GM12878 (cell line): Measurements from ENCODE around the gene ZCCHC9. TPM values are rescaled to one million over a fixed set of nuclear protein-coding genes. Genes with fewer than 3 reads are reported as not detected.

Experiments used
- ATAC-seq: fragments of 200-7000 bp; cut with Tn5 transposase; 3 replicates; pipeline ENCODE4 v1.9.1; 2020; ENCODE audit warnings: mild to moderate bottlenecking, moderate library complexity
- BruUV-seq: library from RNA; stranded (reverse); fragments of 400-500 nt; replicated peaks from 2 replicates; lab custom pipeline; 2021; lab: Mats Ljungman, UMichigan
- CTCF ChIA-PET: fragments of 300-600 bp; sonication (Branson Sonifier 250); formaldehyde crosslinking; extraction: SDS; loops from one replicate; lab custom pipeline; 2021; ENCODE audit warnings: inconsistent platforms; lab: Yijun Ruan, JAX
- POLR2A ChIA-PET: fragments of 350-600 bp; formaldehyde crosslinking; extraction: SDS; loops from one replicate; lab custom pipeline; 2021; ENCODE audit warnings: inconsistent platforms; lab: Charles Lee
- RAD21 ChIA-PET: fragments of 300-600 bp; sonication (Branson Sonifier 250); formaldehyde crosslinking; loops from one replicate; lab custom pipeline; 2023; ENCODE audit warnings: antibody characterized with exemption; ENCODE audit not compliant: unreplicated experiment; lab: Charles Lee
- SMC1A ChIA-PET: fragments of 300-600 bp; sonication (Branson Sonifier 250); formaldehyde crosslinking; loops from one replicate; lab custom pipeline; 2023; ENCODE audit not compliant: unreplicated experiment, uncharacterized antibody; lab: Charles Lee
- DNase-seq: peaks from one replicate; pipeline ENCODE4 v3.0.0-alpha.2; 2011; ENCODE audit warnings: low read depth, low spot score
- FAIRE-seq: peaks from 3 replicates; lab custom pipeline; 2011; peaks lifted over from hg19 to GRCh38; lab: Jason Lieb, UNC
- H2AFZ ChIP-seq: 2 replicates; pipeline ENCODE4 v1.6.0; 2011; ENCODE audit warnings: low read depth, low read length, control low read depth; ENCODE audit not compliant: control insufficient read depth
- H3K27ac ChIP-seq: 2 replicates; pipeline ENCODE4 v1.5.1; 2011; ENCODE audit warnings: control low read depth; ENCODE audit not compliant: control insufficient read depth, insufficient read depth
- H3K27me3 ChIP-seq, 2 experiments: replicated peaks in 1 of 2; 2 replicates each; pipeline versions ENCODE4 v1.6.0 to v1.6.1; 2011; ENCODE audit warnings: low read length in 1 of 2; ENCODE audit not compliant: control insufficient read depth in 2 of 2, insufficient read depth in 2 of 2
- H3K36me3 ChIP-seq, 2 experiments: 2 replicates each; pipeline ENCODE4 v1.5.1; 2011; ENCODE audit warnings: low read length in 1 of 2; ENCODE audit not compliant: control insufficient read depth in 2 of 2, insufficient read depth in 2 of 2
- H3K4me1 ChIP-seq: 2 replicates; pipeline ENCODE4 v1.6.1; 2011; ENCODE audit warnings: mild to moderate bottlenecking, low read length, moderate library complexity, mixed read lengths; ENCODE audit not compliant: control insufficient read depth, insufficient read depth
- H3K4me2 ChIP-seq: 2 replicates; pipeline ENCODE4 v1.6.0; 2011; ENCODE audit warnings: control low read depth; ENCODE audit not compliant: control insufficient read depth, insufficient read depth
- H3K4me3 ChIP-seq: fragments of 200-600 bp; sonication (generic); 2 replicates; pipeline ENCODE4 v1.5.1; 2016
- H3K79me2 ChIP-seq: 2 replicates; pipeline ENCODE4 v1.6.0; 2011; ENCODE audit warnings: low read length; ENCODE audit not compliant: control insufficient read depth, insufficient read depth
- H3K9ac ChIP-seq: 2 replicates; pipeline ENCODE4 v1.8.0; 2011; ENCODE audit warnings: low read length, control low read depth, mixed read lengths; ENCODE audit not compliant: control insufficient read depth, insufficient read depth
- H3K9me3 ChIP-seq: replicated peaks from 3 replicates; pipeline ENCODE4 v1.5.1; 2011; ENCODE audit warnings: mild to moderate bottlenecking, low read length; ENCODE audit not compliant: control insufficient read depth, insufficient read depth
- H4K20me1 ChIP-seq: 2 replicates; pipeline ENCODE4 v1.6.0; 2011; ENCODE audit not compliant: control insufficient read depth, insufficient read depth
- POLR2AphosphoS5 ChIP-seq: IDR thresholded peaks from 2 replicates; pipeline ENCODE4 v1.6.1; 2011; ENCODE audit warnings: mild to moderate bottlenecking, low read length, inconsistent platforms
- RAD21 ChIP-seq: IDR thresholded peaks from 2 replicates; pipeline ENCODE4 v1.6.1; 2011; ENCODE audit warnings: mild to moderate bottlenecking, low read depth, low read length, moderate library complexity; ENCODE audit not compliant: insufficient read depth
- ZBTB33 ChIP-seq: fragments of 450-650 bp; IDR thresholded peaks from 2 replicates; pipeline ENCODE4 v1.6.1; 2017; ENCODE audit warnings: mild to moderate bottlenecking
- ZZZ3 ChIP-seq: IDR thresholded peaks from 2 replicates; pipeline ENCODE4 v1.6.1; 2011; ENCODE audit warnings: low read depth; ENCODE audit not compliant: control insufficient read depth, insufficient read length
- WGBS: methylation state at CpG from one replicate; pipeline ENCODE4 v1.1.6; 2016; ENCODE audit warnings: low lambda C conversion rate; ENCODE audit not compliant: insufficient replicate concordance, insufficient coverage; ENCODE audit errors: missing lambda C conversion rate; 5-methylcytosine and 5-hydroxymethylcytosine counted together
- in situ Hi-C: fragments of 300-500 bp; cut with MboI; formaldehyde crosslinking; loops from 9 replicates; pipeline ENCODE4 v1.14.3; 2018; ENCODE audit warnings: mixed read lengths
- intact Hi-C: fragments of 100-400 bp; cut with micrococcal nuclease; formaldehyde crosslinking; loops from one replicate; pipeline ENCODE4 v1.14.2; 2022; ENCODE audit not compliant: unreplicated experiment
- polyA plus RNA-seq, 11 experiments: library from polyadenylated mRNA; depleted of rRNA in 4 of 11; unstranded in 6 of 11; stranded (reverse) in 5 of 11; fragments of >200 nt; fragmentation: Nextera tagmentation in 4 of 11; fragmentation: Illumina TruSeq in 1 of 11; extraction: Ambion mirVana in 4 of 11; extraction: Trizol in 1 of 11; gene quantifications; 1 replicate in 1 of 11; 2 replicates in 10 of 11; pipeline versions ENCODE4 v1.2.1 to v1.2.3, GENCODE V29; 2011 to 2016; ENCODE audit warnings: inconsistent platforms in 2 of 11, missing spikeins in 2 of 11, low read depth in 1 of 11
- total RNA-seq, 4 experiments: library from RNA; depleted of rRNA in 3 of 4; stranded (reverse); fragments of >200 nt in 3 of 4; fragmentation: Illumina TruSeq in 1 of 4; extraction: Trizol in 1 of 4; gene quantifications; 2 replicates each; pipeline versions ENCODE4 v1.2.1 to v1.2.3, GENCODE V29; 2013 to 2021
- TF ChIP-seq, protein P1 (sequence below): fragments of 150-350 bp; IDR thresholded peaks from 2 replicates; pipeline ENCODE4 v1.6.1; 2016; ENCODE audit warnings: low read depth, low read length
- TF ChIP-seq, protein P2 (sequence below): IDR thresholded peaks from 2 replicates; pipeline ENCODE4 v1.6.1; 2011; ENCODE audit warnings: low read depth, mild to moderate bottlenecking, low read length, moderate library complexity, borderline replicate concordance; ENCODE audit errors: extremely low read depth

ZCCHC9 gene
- total and polyA plus RNA-seq, 10 of the 15 experiments (the other 5 are each of a cell fraction or from before 2014, with no cell fraction given), result 22.0 to 57.7 (median 34.5) TPM

GRCh38 chr5:81300921-81301270 lies 491 bp upstream of the ZCCHC9 start:
- intact Hi-C loops (loop anchor here (5.0 kb wide), 1 partner anchor 614 kb away; no protein-coding TSS in a partner anchor), in situ Hi-C loops (no loop called here)
- H3K27ac ChIP-seq, result peak overlapping the region; percentile 77
- no peak for FAIRE-seq
- H3K9ac ChIP-seq, result peak overlapping the region; percentile 80
- CTCF ChIA-PET, result interaction anchor here (0.7 to 5.6 kb wide), 11 partner anchors 40 to 924 kb away, joined by 3 to 40 read pairs (median 8); no protein-coding TSS in a partner anchor
- H3K36me3 ChIP-seq, result no peaks in the 10 kb centered on the region
- TSS peak; percentile 93 for BruUV-seq
- no peak for DNase-seq
- SMC1A ChIA-PET, result interaction anchor here (0.6 to 1.3 kb wide), 3 partner anchors 9 to 869 kb away, joined by 3 to 5 read pairs (median 3); no protein-coding TSS in a partner anchor
- H3K79me2 ChIP-seq, result peaks cover 10% of the 10 kb centered on the region
- peak overlapping the region; percentile 86 for H2AFZ ChIP-seq
- H3K27me3 ChIP-seq, result no peaks in the 10 kb centered on the region
- H3K4me3 ChIP-seq, result peak overlapping the region; percentile 76
- RAD21 ChIA-PET, result interaction anchor here (1.9 to 3.0 kb wide), 2 partner anchors 58 to 106 kb away, joined by 9 read pairs; no protein-coding TSS in a partner anchor
- no peak for ATAC-seq
- no peak for TF ChIP-seq RAD21
- POLR2A ChIA-PET, result no interaction called here
- no peaks in the 10 kb centered on the region for H3K9me3 ChIP-seq
- H4K20me1 ChIP-seq, result no peaks in the 10 kb centered on the region
- WGBS, result 3% methylated on average over 2 of the region's 2 CpGs
- peaks cover 8% of the 10 kb centered on the region for H3K4me1 ChIP-seq
- H3K4me2 ChIP-seq, result peak overlapping the region; percentile 56

- Histone ChIP-seq H3K79me2 (peaks cover 10% of the 10 kb centered on the region), H3K9me3 (no peaks in the 10 kb centered on the region), H4K20me1 (no peaks in the 10 kb centered on the region), H3K9ac (no peak overlapping the region)
- CTCF ChIA-PET, result interaction anchor here (0.9 to 5.6 kb wide), 11 partner anchors 10 to 924 kb away, joined by 3 to 40 read pairs (median 6); partner anchors contain the start of gene SSBP2
- FAIRE-seq, result no peak
- no TSS peak for BruUV-seq
- RAD21 ChIA-PET, result interaction anchor here (0.7 to 1.5 kb wide), 3 partner anchors 107 to 863 kb away, joined by 3 to 4 read pairs (median 3); no protein-coding TSS in a partner anchor
- POLR2A ChIA-PET, result interaction anchor here (0.6 to 1.1 kb wide), 3 partner anchors 44 to 1806 kb away, joined by 3 to 4 read pairs (median 3); no protein-coding TSS in a partner anchor
- in situ Hi-C loops, result no loop called here
- TF ChIP-seq, protein P1, sequence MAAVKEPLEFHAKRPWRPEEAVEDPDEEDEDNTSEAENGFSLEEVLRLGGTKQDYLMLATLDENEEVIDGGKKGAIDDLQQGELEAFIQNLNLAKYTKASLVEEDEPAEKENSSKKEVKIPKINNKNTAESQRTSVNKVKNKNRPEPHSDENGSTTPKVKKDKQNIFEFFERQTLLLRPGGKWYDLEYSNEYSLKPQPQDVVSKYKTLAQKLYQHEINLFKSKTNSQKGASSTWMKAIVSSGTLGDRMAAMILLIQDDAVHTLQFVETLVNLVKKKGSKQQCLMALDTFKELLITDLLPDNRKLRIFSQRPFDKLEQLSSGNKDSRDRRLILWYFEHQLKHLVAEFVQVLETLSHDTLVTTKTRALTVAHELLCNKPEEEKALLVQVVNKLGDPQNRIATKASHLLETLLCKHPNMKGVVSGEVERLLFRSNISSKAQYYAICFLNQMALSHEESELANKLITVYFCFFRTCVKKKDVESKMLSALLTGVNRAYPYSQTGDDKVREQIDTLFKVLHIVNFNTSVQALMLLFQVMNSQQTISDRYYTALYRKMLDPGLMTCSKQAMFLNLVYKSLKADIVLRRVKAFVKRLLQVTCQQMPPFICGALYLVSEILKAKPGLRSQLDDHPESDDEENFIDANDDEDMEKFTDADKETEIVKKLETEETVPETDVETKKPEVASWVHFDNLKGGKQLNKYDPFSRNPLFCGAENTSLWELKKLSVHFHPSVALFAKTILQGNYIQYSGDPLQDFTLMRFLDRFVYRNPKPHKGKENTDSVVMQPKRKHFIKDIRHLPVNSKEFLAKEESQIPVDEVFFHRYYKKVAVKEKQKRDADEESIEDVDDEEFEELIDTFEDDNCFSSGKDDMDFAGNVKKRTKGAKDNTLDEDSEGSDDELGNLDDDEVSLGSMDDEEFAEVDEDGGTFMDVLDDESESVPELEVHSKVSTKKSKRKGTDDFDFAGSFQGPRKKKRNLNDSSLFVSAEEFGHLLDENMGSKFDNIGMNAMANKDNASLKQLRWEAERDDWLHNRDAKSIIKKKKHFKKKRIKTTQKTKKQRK, result no peak
- TF ChIP-seq POLR2AphosphoS5 (0 out of 2 replicates have a peak, but pooled peaks have one; percentile 32), ZZZ3 (no peak), ZBTB33 (no peak)
- TF ChIP-seq, protein P2, sequence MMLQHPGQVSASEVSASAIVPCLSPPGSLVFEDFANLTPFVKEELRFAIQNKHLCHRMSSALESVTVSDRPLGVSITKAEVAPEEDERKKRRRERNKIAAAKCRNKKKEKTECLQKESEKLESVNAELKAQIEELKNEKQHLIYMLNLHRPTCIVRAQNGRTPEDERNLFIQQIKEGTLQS, result no peak
- TF ChIP-seq, all 136 proteins: peak for 1
- SMC1A ChIA-PET, result interaction anchor here (0.5 to 1.2 kb wide), 4 partner anchors 9 to 476 kb away, joined by 3 to 4 read pairs (median 3); no protein-coding TSS in a partner anchor
- DNase-seq, result no peak
- intact Hi-C loops, result loop anchor here (5.0 kb wide), 1 partner anchor 615 kb away; no protein-coding TSS in a partner anchor
- H2AFZ ChIP-seq, result no peak overlapping the region
- H3K27ac ChIP-seq, result no peak overlapping the region
- peaks cover 8% of the 10 kb centered on the region for H3K4me1 ChIP-seq
- ATAC-seq, result no peak
- H3K4me2 ChIP-seq, result peak overlapping the region; percentile 64
- no peaks in the 10 kb centered on the region for H3K36me3 ChIP-seq
- no peaks in the 10 kb centered on the region for H3K27me3 ChIP-seq
- peak overlapping the region; percentile 76 for H3K4me3 ChIP-seq
- 84% methylated on average over 5 of the region's 5 CpGs for WGBS
Observed at GRCh38 chr5:81302596-81302995, 1.2 kb downstream of the ZCCHC9 start.
